Measurements from ENCODE around the gene FAT1.

FAT1 gene

GRCh38 chr4:186752325-186752724, 28.7 kb upstream of the FAT1 start:
- no peak for DNase-seq (ENCODE audit: low read depth, low spot score)

- DNase-seq (ENCODE audit: low read depth, low spot score) = no peak
Measured at GRCh38 chr4:186749611-186750281, 26.1 kb upstream of the FAT1 start.

GRCh38 chr4:186746581-186746980, 22.9 kb upstream of the FAT1 start:
- DNase-seq (ENCODE audit: low read depth, low spot score) = no peak

- no peak for DNase-seq (ENCODE audit: low read depth, low spot score)
Measured at GRCh38 chr4:186743261-186743660, 19.6 kb upstream of the FAT1 start.

GRCh38 chr4:186740822-186741221, 17.2 kb upstream of the FAT1 start:
- no peak for DNase-seq (ENCODE audit: low read depth, low spot score)

GRCh38 chr4:186739802-186740434, 16.3 kb upstream of the FAT1 start:
- no peak for DNase-seq (ENCODE audit: low read depth, low spot score)

- DNase-seq (ENCODE audit: low read depth, low spot score) = no peak
Measured at GRCh38 chr4:186739317-186739716, 15.7 kb upstream of the FAT1 start.

- DNase-seq (ENCODE audit: low read depth, low spot score) = no peak
Measured at GRCh38 chr4:186738421-186738820, 14.8 kb upstream of the FAT1 start.

- DNase-seq (ENCODE audit: low read depth, low spot score) = no peak
Measured at GRCh38 chr4:186737427-186737826, 13.8 kb upstream of the FAT1 start.

- no peak for DNase-seq (ENCODE audit: low read depth, low spot score)
Measured at GRCh38 chr4:186736466-186736865, 12.8 kb upstream of the FAT1 start.

GRCh38 chr4:186734251-186734650, 10.6 kb upstream of the FAT1 start:
- no peak for DNase-seq (ENCODE audit: low read depth, low spot score)

- DNase-seq (ENCODE audit: low read depth, low spot score) = no peak
Measured at GRCh38 chr4:186733778-186734177, 10.1 kb upstream of the FAT1 start.

- no peak for DNase-seq (ENCODE audit: low read depth, low spot score)
Measured at GRCh38 chr4:186730621-186731020, 7.0 kb upstream of the FAT1 start.

- DNase-seq (ENCODE audit: low read depth, low spot score) = no peak
Measured at GRCh38 chr4:186729856-186730255, 6.2 kb upstream of the FAT1 start.

GRCh38 chr4:186728631-186729271, 5.1 kb upstream of the FAT1 start:
- DNase-seq (ENCODE audit: low read depth, low spot score) = no peak

- DNase-seq (ENCODE audit: low read depth, low spot score) = no peak
Measured at GRCh38 chr4:186727977-186728519, 4.4 kb upstream of the FAT1 start.

- no peak for DNase-seq (ENCODE audit: low read depth, low spot score)
Measured at GRCh38 chr4:186727169-186727976, 3.7 kb upstream of the FAT1 start.

GRCh38 chr4:186726426-186727168, 2.9 kb upstream of the FAT1 start:
- DNase-seq (ENCODE audit: low read depth, low spot score) = no peak

GRCh38 chr4:186725469-186726425, 2.1 kb upstream of the FAT1 start:
- DNase-seq (ENCODE audit: low read depth, low spot score) = no peak

GRCh38 chr4:186724864-186725468, 1.3 kb upstream of the FAT1 start:
- DNase-seq (ENCODE audit: low read depth, low spot score) = no peak
